H9 (cell line): ENCODE results near the gene TEX38. TPM values are rescaled to one million over a fixed set of nuclear protein-coding genes. Genes with fewer than 3 reads are reported as not detected.

Experiments
- DNase-seq: peaks from one replicate; pipeline ENCODE4 v3.0.0-alpha.2; 2017
- H2AFZ ChIP-seq: one replicate; pipeline ENCODE4 v1.6.1; 2013; ENCODE audit warnings: mild to moderate bottlenecking, low read length, control low read depth, moderate library complexity
- H2AK5ac ChIP-seq: 2 replicates; pipeline ENCODE4 v1.6.1; 2013; ENCODE audit warnings: low read length, control low read depth, mixed read lengths; ENCODE audit not compliant: insufficient read length
- H2BK120ac ChIP-seq: one replicate; pipeline ENCODE4 v1.6.1; 2013; ENCODE audit warnings: low read depth, mild to moderate bottlenecking, low read length, control low read depth, inconsistent platforms; ENCODE audit not compliant: poor library complexity, severe bottlenecking
- H2BK12ac ChIP-seq: 2 replicates; pipeline ENCODE4 v1.6.1; 2013; ENCODE audit warnings: low read length, control low read depth, mixed read lengths, low read depth; ENCODE audit not compliant: insufficient read length
- H2BK15ac ChIP-seq: 2 replicates; pipeline ENCODE4 v1.6.1; 2013; ENCODE audit warnings: low read depth, low read length, control low read depth
- H2BK20ac ChIP-seq: one replicate; pipeline ENCODE4 v1.6.1; 2013; ENCODE audit warnings: low read depth, mild to moderate bottlenecking, low read length, control low read depth, inconsistent platforms; ENCODE audit not compliant: poor library complexity, severe bottlenecking
- H2BK5ac ChIP-seq: 2 replicates; pipeline ENCODE4 v1.6.1; 2013; ENCODE audit warnings: low read length, control low read depth, mixed read lengths; ENCODE audit not compliant: insufficient read length
- H3K14ac ChIP-seq: 2 replicates; pipeline ENCODE4 v1.6.1; 2013; ENCODE audit warnings: low read length, control low read depth; ENCODE audit not compliant: insufficient read depth
- H3K18ac ChIP-seq: 2 replicates; pipeline ENCODE4 v1.6.1; 2013; ENCODE audit warnings: low read depth, mild to moderate bottlenecking, mixed read lengths, low read length, control low read depth; ENCODE audit not compliant: insufficient read length
- H3K23ac ChIP-seq: 2 replicates; pipeline ENCODE4 v1.6.1; 2013; ENCODE audit warnings: low read length, control low read depth, mixed read lengths, low read depth; ENCODE audit not compliant: insufficient read length
- H3K23me2 ChIP-seq: 2 replicates; pipeline ENCODE4 v1.6.1; 2013; ENCODE audit warnings: low read depth, mild to moderate bottlenecking, mixed read lengths, low read length, control low read depth; ENCODE audit not compliant: insufficient read length, poor library complexity, severe bottlenecking
- H3K27ac ChIP-seq: 2 replicates; pipeline ENCODE4 v1.5.1; 2013; ENCODE audit warnings: low read length, control low read depth, mixed read lengths, low read depth; ENCODE audit not compliant: insufficient read length
- H3K27me3 ChIP-seq: 2 replicates; pipeline ENCODE4 v1.6.1; 2013; ENCODE audit warnings: low read length, control low read depth, inconsistent platforms; ENCODE audit not compliant: insufficient read depth
- H3K4ac ChIP-seq: 2 replicates; pipeline ENCODE4 v1.6.1; 2013; ENCODE audit warnings: low read depth, mild to moderate bottlenecking, control low read depth, inconsistent platforms, low read length, moderate library complexity
- H3K4me1 ChIP-seq: 2 replicates; pipeline ENCODE4 v1.6.1; 2013; ENCODE audit warnings: low read length, control low read depth, inconsistent platforms; ENCODE audit not compliant: insufficient read depth
- H3K4me2 ChIP-seq: 2 replicates; pipeline ENCODE4 v1.6.1; 2013; ENCODE audit warnings: low read length, control low read depth, mixed read lengths; ENCODE audit not compliant: insufficient read length, insufficient read depth
- H3K56ac ChIP-seq: 2 replicates; pipeline ENCODE4 v1.6.1; 2013; ENCODE audit warnings: low read depth, mild to moderate bottlenecking, mixed read lengths, low read length, control low read depth; ENCODE audit not compliant: insufficient read length
- H3K79me1 ChIP-seq: 2 replicates; pipeline ENCODE4 v1.6.1; 2013; ENCODE audit warnings: low read depth, mild to moderate bottlenecking, moderate library complexity, low read length, control low read depth, inconsistent platforms; ENCODE audit not compliant: insufficient read depth, poor library complexity, severe bottlenecking
- H3K79me2 ChIP-seq: 2 replicates; pipeline ENCODE4 v1.6.1; 2013; ENCODE audit warnings: low read length, control low read depth, inconsistent platforms; ENCODE audit not compliant: insufficient read depth
- H3K9ac ChIP-seq: 2 replicates; pipeline ENCODE4 v1.6.1; 2013; ENCODE audit warnings: low read length, control low read depth, mixed read lengths; ENCODE audit not compliant: insufficient read length; ENCODE audit errors: extremely low read depth
- H3K9me3 ChIP-seq: one replicate; pipeline ENCODE4 v1.6.1; 2013; ENCODE audit warnings: low read depth, low read length, inconsistent platforms; ENCODE audit not compliant: control insufficient read depth
- H3T11ph ChIP-seq: one replicate; pipeline ENCODE4 v1.6.1; 2013; ENCODE audit warnings: mild to moderate bottlenecking, low read length, control low read depth, inconsistent platforms
- H4K20me1 ChIP-seq: one replicate; pipeline ENCODE4 v1.6.1; 2013; ENCODE audit not compliant: control insufficient read depth, insufficient read length, insufficient read depth
- H4K5ac ChIP-seq: 2 replicates; pipeline ENCODE4 v1.6.1; 2013; ENCODE audit warnings: low read depth, mild to moderate bottlenecking, mixed read lengths, low read length, control low read depth; ENCODE audit not compliant: insufficient read length
- H4K8ac ChIP-seq: replicated peaks from 2 replicates; pipeline ENCODE4 v1.6.1; 2013; ENCODE audit warnings: low read length, control low read depth, mixed read lengths, low read depth; ENCODE audit not compliant: insufficient read length
- H4K91ac ChIP-seq: 2 replicates; pipeline ENCODE4 v1.6.1; 2013; ENCODE audit warnings: low read depth, mild to moderate bottlenecking, moderate library complexity, mixed read lengths, low read length, control low read depth; ENCODE audit not compliant: insufficient read length
- H3K27ac Mint-ChIP-seq, 3 experiments: 2 replicates in 2 of 3; 3 replicates in 1 of 3; pipeline ENCODE4 v1.8.0; 2020 to 2021; ENCODE audit warnings: mixed read lengths in 3 of 3, mild to moderate bottlenecking in 1 of 3, moderate library complexity in 1 of 3
- H3K27me3 Mint-ChIP-seq: 2 replicates; pipeline ENCODE4 v1.8.0; 2021; ENCODE audit warnings: low read depth, mild to moderate bottlenecking, moderate library complexity, mixed read lengths
- H3K36me3 Mint-ChIP-seq, 3 experiments: 2 replicates in 2 of 3; 3 replicates in 1 of 3; pipeline ENCODE4 v1.8.0; 2020 to 2021; ENCODE audit warnings: low read depth in 3 of 3, mixed read lengths in 3 of 3; ENCODE audit not compliant: insufficient read depth in 1 of 3
- H3K4me1 Mint-ChIP-seq, 2 experiments: 2 replicates each; pipeline ENCODE4 v1.8.0; 2020; ENCODE audit warnings: mixed read lengths in 2 of 2
- H3K4me3 Mint-ChIP-seq, 2 experiments: 2 replicates in 1 of 2; 3 replicates in 1 of 2; pipeline ENCODE4 v1.8.0; 2020 to 2021; ENCODE audit warnings: mild to moderate bottlenecking in 2 of 2, mixed read lengths in 2 of 2, moderate library complexity in 1 of 2
- H3K9me3 Mint-ChIP-seq, 2 experiments: 2 replicates in 1 of 2; 3 replicates in 1 of 2; pipeline ENCODE4 v1.8.0; 2020; ENCODE audit warnings: mild to moderate bottlenecking in 2 of 2, mixed read lengths in 2 of 2, moderate library complexity in 1 of 2
- CTCF ChIP-seq: fragments of 200-600 bp; sonication (generic); conservative IDR thresholded peaks from 3 replicates; pipeline ENCODE4 v1.8.0; 2021; ENCODE audit warnings: antibody characterized with exemption, mild to moderate bottlenecking
- WGBS: extraction: QIAGEN DNeasy Blood & Tissue Kit; methylation state at CpG from one replicate; pipeline ENCODE4 v1.1.7; 2013; ENCODE audit warnings: missing lambda C conversion rate, low lambda C conversion rate, mixed read lengths; ENCODE audit not compliant: insufficient read length; ENCODE audit errors: extremely low coverage; 5-methylcytosine and 5-hydroxymethylcytosine counted together
- total RNA-seq: library from RNA; stranded (reverse); gene quantifications from 2 replicates; pipeline ENCODE4 v1.2.1, GENCODE V29; 2021

Gene TEX38
- total RNA-seq, 1 experiment from 2014 or later, result not detected

GRCh38 chr1:46679789-46680573 is 8.3 kb downstream of the TEX38 start:
- H3K4ac ChIP-seq, result no peak overlapping the region
- no peak overlapping the region for H2AFZ ChIP-seq
- no peak overlapping the region for H2BK5ac ChIP-seq
- no peak overlapping the region for H2BK20ac ChIP-seq
- H4K5ac ChIP-seq, result no peak overlapping the region
- H3K27ac ChIP-seq, result no peak overlapping the region
- H3K4me3 Mint-ChIP-seq, result no peak overlapping the region
- H3K23ac ChIP-seq, result no peak overlapping the region
- H3K27ac Mint-ChIP-seq, result no peak overlapping the region
- no peaks in the 10 kb centered on the region for H3K27me3 Mint-ChIP-seq
- TF ChIP-seq CTCF, result no peak
- no peak overlapping the region for H2BK12ac ChIP-seq
- peaks cover 32 to 34% of the 10 kb centered on the region in 2 experiments for H3K4me1 Mint-ChIP-seq
- H3K9me3 ChIP-seq, result no peaks in the 10 kb centered on the region
- no peaks in the 10 kb centered on the region for H3K23me2 ChIP-seq
- WGBS, result no CpG with 5 or more reads among the region's 6 CpGs
- no peaks in the 10 kb centered on the region for H3K9me3 Mint-ChIP-seq
- H4K91ac ChIP-seq, result no peak overlapping the region
- no peak overlapping the region for H2BK15ac ChIP-seq
- no peak overlapping the region for H3K14ac ChIP-seq
- H4K20me1 ChIP-seq, result no peaks in the 10 kb centered on the region
- H2BK120ac ChIP-seq, result no peak overlapping the region
- H3K9ac ChIP-seq, result no peak overlapping the region
- no peak overlapping the region for H3K56ac ChIP-seq
- H3T11ph ChIP-seq, result no peak overlapping the region
- H3K79me2 ChIP-seq, result no peaks in the 10 kb centered on the region
- no peaks in the 10 kb centered on the region for H3K27me3 ChIP-seq
- H3K79me1 ChIP-seq, result no peaks in the 10 kb centered on the region
- peaks cover 4% of the 10 kb centered on the region; the same call in 1 of the 2 replicates for H3K4me1 ChIP-seq
- peaks cover 11 to 80% (median 68%) of the 10 kb centered on the region in 3 experiments; a peak in 6 of 7 replicates for H3K36me3 Mint-ChIP-seq
- no peak overlapping the region for H3K4me2 ChIP-seq
- DNase-seq, result no peak
- no peak overlapping the region for H2AK5ac ChIP-seq
- no peak overlapping the region for H3K18ac ChIP-seq
- H4K8ac ChIP-seq, result no peak overlapping the region
